GM10266 (cell line): ENCODE measurements around the gene SPATA46.

Source experiments
- DNase-seq: peaks from one replicate; pipeline ENCODE4 v3.0.0; 2012; ENCODE audit errors: extremely low spot score
- CTCF ChIP-seq: IDR thresholded peaks from 2 replicates; pipeline ENCODE4 v1.5.1; 2012; ENCODE audit warnings: mild to moderate bottlenecking, low read depth; ENCODE audit not compliant: control insufficient read depth, insufficient read depth; ENCODE audit errors: missing control alignments

SPATA46 gene

GRCh38 chr1:162398999-162399580 is 22.4 kb upstream of the SPATA46 start:
- no peak for TF ChIP-seq CTCF
- no peak for DNase-seq

GRCh38 chr1:162397943-162398560 is 21.4 kb upstream of the SPATA46 start:
- DNase-seq: no peak
- no peak for TF ChIP-seq CTCF

- TF ChIP-seq CTCF: no peak
- DNase-seq: no peak
Observed at GRCh38 chr1:162397039-162397448, 20.4 kb upstream of the SPATA46 start.

- no peak for TF ChIP-seq CTCF
- no peak for DNase-seq
Observed at GRCh38 chr1:162396201-162396906, 19.7 kb upstream of the SPATA46 start.

GRCh38 chr1:162391790-162392563 is 15.3 kb upstream of the SPATA46 start:
- peak; percentile 68 for TF ChIP-seq CTCF
- DNase-seq: peak; percentile 54

GRCh38 chr1:162390396-162391185 is 13.9 kb upstream of the SPATA46 start:
- DNase-seq: no peak
- TF ChIP-seq CTCF: no peak
